Heart left ventricle (tissue), 16 donors: ENCODE data around the gene FAM131A. TPM values are rescaled to one million over a fixed set of nuclear protein-coding genes. Genes with fewer than 3 reads are reported as not detected.

Experiments used
- ATAC-seq, 4 donors: fragments of 200-7000 bp; cut with Tn5 transposase; one replicate each; pipeline ENCODE4 v1.9.1; 2020 to 2022; ENCODE audit warnings: moderate library complexity in 4 of 4, mild to moderate bottlenecking in 3 of 4, moderate number of reproducible peaks in 1 of 4
- DNase-seq, 5 donors: peaks; one replicate each; pipeline ENCODE4 v3.0.0-alpha.2; 2020
- H3K27ac ChIP-seq, 12 donors: fragments of 200-600 bp; sonication (generic) in 4 of 12; one replicate each; pipeline versions ENCODE4 v1.5.0 to v1.8.0; 2016 to 2022; ENCODE audit warnings: mild to moderate bottlenecking in 2 of 12
- H3K27me3 ChIP-seq, 9 donors: fragments of 200-600 bp; sonication (generic) in 2 of 9; one replicate each; pipeline versions ENCODE4 v1.5.1 to v1.8.0; 2016 to 2022; ENCODE audit warnings: mild to moderate bottlenecking in 3 of 9
- H3K36me3 ChIP-seq, 9 donors: fragments of 200-600 bp; sonication (generic) in 2 of 9; one replicate each; pipeline versions ENCODE4 v1.5.0 to v1.8.0; 2018 to 2022; ENCODE audit warnings: mild to moderate bottlenecking in 2 of 9
- H3K4me1 ChIP-seq, 12 donors: fragments of 200-600 bp; sonication (generic) in 4 of 12; one replicate each; pipeline versions ENCODE4 v1.5.0 to v1.8.0; 2016 to 2022; ENCODE audit warnings: mild to moderate bottlenecking in 3 of 12
- H3K4me3 ChIP-seq, 12 donors: fragments of 200-600 bp; sonication (generic) in 4 of 12; one replicate each; pipeline versions ENCODE4 v1.5.0 to v1.8.0; 2017 to 2022; ENCODE audit warnings: mild to moderate bottlenecking in 9 of 12, moderate library complexity in 4 of 12
- H3K9me3 ChIP-seq, 12 donors: fragments of 200-600 bp; sonication (generic) in 4 of 12; one replicate each; pipeline versions ENCODE4 v1.5.0 to v1.8.0; 2016 to 2022; ENCODE audit warnings: mild to moderate bottlenecking in 1 of 12
- CTCF ChIP-seq, 12 donors: fragments of 200-600 bp; sonication (generic) in 4 of 12; IDR thresholded peaks; one replicate each; pipeline versions ENCODE4 v1.5.0 to v1.8.0; 2018 to 2022; ENCODE audit warnings: antibody characterized with exemption in 12 of 12, mild to moderate bottlenecking in 5 of 12
- POLR2A ChIP-seq, 2 donors: fragments of 450-650 bp; IDR thresholded peaks; one replicate each; pipeline ENCODE4 v1.6.1; 2017; ENCODE audit warnings: antibody characterized with exemption in 2 of 2, mild to moderate bottlenecking in 2 of 2, moderate library complexity in 2 of 2
- WGBS, 4 donors: extraction: QIAGEN DNeasy Blood & Tissue Kit in 2 of 4; methylation state at CpG; one replicate each; pipeline versions ENCODE4 v1.1.5 to v1.1.7; 2013 to 2018; 5-methylcytosine and 5-hydroxymethylcytosine counted together
- intact Hi-C, 10 donors: fragments of 100-400 bp; cut with DNase I; formaldehyde crosslinking; loops; one replicate each; pipeline versions ENCODE4 v1.11.1 to v1.14.2; 2022
- polyA plus RNA-seq, 2 donors: library from polyadenylated mRNA; stranded (reverse); fragments of 200-250 nt; gene quantifications; one replicate each; pipeline ENCODE4 v1.2.3, GENCODE V29; 2013
- total RNA-seq, 9 donors: library from RNA; depleted of rRNA in 2 of 9; stranded (reverse); fragments of >200 nt in 2 of 9; fragmentation: NEBNext Ultra II Directional in 3 of 9; extraction: Animal tissue kit (Norgen Biotek cat#: 25700) in 3 of 9; gene quantifications; one replicate each; pipeline versions ENCODE4 v1.1.0 to v1.2.4, GENCODE V29; 2016 to 2023
- donor health status: ischemic (EF 13 %, LVEDD 7.1; RV severe dilation, severe dysfunction).
- donor health status: healthy with polysubstance abuse.
- donor health status: DM: no; HTN: yes; CAD: no.
- donor health status: DM: no; HTN: no; CAD: no.
- donor health status: ischemic (EF 25% LVEDD 6.9; RV normal size, moderate dysfunction).
- donor health status: ischemic (EF 25% LVEDD 5.7; RV mildly dilated, moderate dysfunction).
- donor health status: healthy.
- donor health status: DM: yes; HTN: yes; CAD: no.
- donor health status: ischemic (EF 35%, LVEDD 5.7; RV mildly dilated, moderate dysfunction).
- donor health status: nonischemic (EF 11% LVEDD 7.7; RV severe dilation, severe dysfunction).
- donor health status: DM: yes; HTN: yes; CAD: no.
- donor health status: PGD.
- donor health status: ischemic (EF 29% LVEDD 5.4; RV normal size, mild dysfunction).
- donor health status: nonischemic (EF 23%, LVEDD 6.1; RV moderate dilation, normal function).

FAM131A gene
- total and polyA plus RNA-seq, 11 donors = 21.9 to 53.2 (median 30.9) TPM

DNA sequence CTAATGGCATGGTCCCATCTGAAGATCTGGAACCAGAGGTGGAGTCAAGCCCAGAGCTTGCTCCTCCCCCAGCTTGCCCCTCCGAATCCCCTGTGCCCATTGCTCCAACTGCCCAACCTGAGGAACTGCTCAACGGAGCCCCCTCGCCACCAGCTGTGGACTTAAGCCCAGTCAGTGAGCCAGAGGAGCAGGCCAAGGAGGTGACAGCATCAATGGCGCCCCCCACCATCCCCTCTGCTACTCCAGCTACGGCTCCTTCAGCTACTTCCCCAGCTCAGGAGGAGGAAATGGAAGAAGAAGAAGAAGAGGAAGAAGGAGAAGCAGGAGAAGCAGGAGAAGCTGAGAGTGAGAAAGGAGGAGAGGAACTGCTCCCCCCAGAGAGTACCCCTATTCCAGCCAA lies 15.7 kb upstream of the FAM131A start:
- DNase-seq (no peak), ATAC-seq (no peak)
- no peak overlapping the region for H3K4me3 ChIP-seq
- 70 to 91% (median 87%) methylated on average over 5 of the region's 5 CpGs for WGBS, 4 donors
- peaks cover 14 to 96% (median 83%) of the 10 kb centered on the region in 9 donors for H3K36me3 ChIP-seq
- H3K4me1 ChIP-seq = peaks cover 4 to 64% (median 42%) of the 10 kb centered on the region in 12 donors
- no peaks in the 10 kb centered on the region for H3K9me3 ChIP-seq
- intact Hi-C loops = loop anchor here in 2 of 10 donors (2.0 kb wide), 1 partner anchor 13 kb away; no protein-coding TSS in a partner anchor
- H3K27me3 ChIP-seq = no peaks in the 10 kb centered on the region
- no peak for TF ChIP-seq POLR2A (IDR thresholded peaks at IDR 0.05)
- TF ChIP-seq CTCF (IDR thresholded peaks at IDR 0.05) = no peak
- H3K27ac ChIP-seq = peak overlapping the region in 4 of 12 donors; percentile 14 to 93 (median 90)

DNA sequence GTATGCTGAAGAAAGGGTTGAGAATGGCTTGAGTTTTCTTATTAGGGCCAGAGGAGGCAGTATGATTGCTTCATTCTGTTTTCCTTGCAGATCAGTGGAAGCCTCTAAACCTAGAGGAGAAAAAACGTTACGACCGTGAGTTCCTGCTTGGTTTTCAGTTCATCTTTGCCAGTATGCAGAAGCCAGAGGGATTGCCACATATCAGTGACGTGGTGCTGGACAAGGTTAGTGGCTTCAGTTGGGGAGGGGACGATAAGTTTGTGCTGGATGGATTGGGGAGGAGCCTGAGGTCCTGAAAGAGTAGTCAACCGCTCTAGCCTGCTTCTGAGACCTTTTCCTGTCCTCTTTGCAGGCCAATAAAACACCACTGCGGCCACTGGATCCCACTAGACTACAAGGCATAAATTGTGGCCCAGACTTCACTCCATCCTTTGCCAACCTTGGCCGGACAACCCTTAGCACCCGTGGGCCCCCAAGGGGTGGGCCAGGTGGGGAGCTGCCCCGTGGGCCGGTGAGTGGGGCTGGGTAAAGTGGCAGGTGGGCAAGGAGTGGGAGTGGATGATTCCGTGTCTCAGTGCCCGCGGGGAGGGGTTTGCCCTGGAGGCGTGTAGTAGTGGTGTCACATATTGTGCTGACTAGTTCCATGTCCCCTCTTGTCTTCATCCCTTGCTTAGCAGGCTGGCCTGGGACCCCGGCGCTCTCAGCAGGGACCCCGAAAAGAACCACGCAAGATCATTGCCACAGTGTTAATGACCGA lies 14.5 kb upstream of the FAM131A start:
- peak in 2 of 5 donors; percentile 22 to 25 for DNase-seq
- 83 to 88% (median 86%) methylated on average over 18 to 20 of the region's 20 CpGs for WGBS, 4 donors
- H3K4me1 ChIP-seq = peaks cover 4 to 52% (median 30%) of the 10 kb centered on the region in 12 donors
- TF ChIP-seq CTCF (IDR thresholded peaks at IDR 0.05) = no peak
- no peak for TF ChIP-seq POLR2A (IDR thresholded peaks at IDR 0.05)
- H3K36me3 ChIP-seq = peaks cover 15 to 96% (median 83%) of the 10 kb centered on the region in 9 donors
- no peaks in the 10 kb centered on the region for H3K27me3 ChIP-seq
- peak in 1 of 4 donors; percentile 4 for ATAC-seq
- intact Hi-C loops = no loop called here
- H3K9me3 ChIP-seq = no peaks in the 10 kb centered on the region
- H3K27ac ChIP-seq = peak overlapping the region in 3 of 12 donors; percentile 6 to 93 (median 14)
- no peak overlapping the region for H3K4me3 ChIP-seq

DNA sequence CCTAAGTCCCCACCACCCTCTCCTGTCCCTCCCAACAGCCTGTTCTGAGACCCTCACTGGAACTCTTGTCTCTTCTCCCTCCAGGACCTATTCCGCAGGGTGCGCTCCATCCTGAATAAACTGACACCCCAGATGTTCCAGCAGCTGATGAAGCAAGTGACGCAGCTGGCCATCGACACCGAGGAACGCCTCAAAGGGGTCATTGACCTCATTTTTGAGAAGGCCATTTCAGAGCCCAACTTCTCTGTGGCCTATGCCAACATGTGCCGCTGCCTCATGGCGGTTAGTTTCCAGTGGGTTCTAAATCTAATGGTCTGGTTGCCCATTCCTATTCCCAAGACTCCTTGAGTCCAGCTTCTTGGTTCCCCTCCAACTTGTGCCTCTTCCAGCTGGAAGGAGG lies 13.7 kb upstream of the FAM131A start:
- ATAC-seq (no peak), DNase-seq (peak in 2 of 5 donors; percentile 23 to 36)
- Histone ChIP-seq H3K4me3 (no peak overlapping the region), H3K27me3 (no peaks in the 10 kb centered on the region), H3K9me3 (no peaks in the 10 kb centered on the region), H3K36me3 (peaks cover 17 to 96% (median 86%) of the 10 kb centered on the region in 9 donors), H3K4me1 (peaks cover 4 to 44% (median 22%) of the 10 kb centered on the region in 12 donors), H3K27ac (no peak overlapping the region)
- TF ChIP-seq CTCF (IDR thresholded peaks at IDR 0.05) (no peak), POLR2A (IDR thresholded peaks at IDR 0.05) (no peak)
- 76 to 92% (median 88%) methylated on average over 8 of the region's 8 CpGs for WGBS, 4 donors
- intact Hi-C loops = no loop called here

- Histone ChIP-seq H3K4me3 (no peak overlapping the region), H3K36me3 (peaks cover 17 to 100% (median 99%) of the 10 kb centered on the region in 9 donors), H3K9me3 (no peaks in the 10 kb centered on the region), H3K27ac (no peak overlapping the region), H3K4me1 (peaks cover 2 to 30% (median 9%) of the 10 kb centered on the region in 12 donors), H3K27me3 (no peaks in the 10 kb centered on the region)
- ATAC-seq (no peak), DNase-seq (peak in 1 of 5 donors; percentile 10)
- intact Hi-C loops = no loop called here
- no peak for TF ChIP-seq CTCF (IDR thresholded peaks at IDR 0.05)
- no peak for TF ChIP-seq POLR2A (IDR thresholded peaks at IDR 0.05)
- 87 to 91% (median 89%) methylated on average over 13 of the region's 13 CpGs for WGBS, 4 donors
Measured at GRCh38 chr3:184325269-184325668, 12.1 kb upstream of the FAM131A start.
